Measurements from ENCODE around the gene FCRLB.
"Not testable (repeated sequence)": the region's sequence is repeated elsewhere in the genome, so short reads cannot be mapped to it uniquely, and the experiment has no call there.

The FCRLB gene

GRCh38 chr1:161688946-161689345, 32.4 kb upstream of the FCRLB start:
- TF ChIP-seq CTCF (IDR thresholded peaks at IDR 0.05; ENCODE audit: control insufficient read depth, insufficient read depth, low read depth, low read length, missing control alignments): no peak
- DNase-seq (ENCODE audit: low read depth): no peak

DNA sequence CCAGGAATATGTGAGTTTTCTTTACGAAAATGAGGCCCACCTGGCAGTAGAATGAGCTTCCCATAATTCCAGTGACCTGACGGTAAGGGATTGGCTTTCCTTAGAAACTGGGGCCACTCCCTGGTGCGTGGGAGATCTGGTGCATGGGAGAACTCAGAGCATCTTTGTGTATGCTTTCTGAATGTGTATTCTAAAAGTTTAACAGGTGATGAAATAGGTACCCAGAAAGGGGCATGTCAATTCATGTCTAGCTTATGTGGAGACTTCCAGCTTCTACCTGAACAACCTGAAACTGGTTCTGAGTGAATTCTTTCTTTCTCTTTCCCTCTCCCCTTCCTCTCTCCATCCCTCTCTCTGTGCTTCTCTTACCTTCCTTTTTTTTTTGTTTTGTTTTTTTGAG, 29.5 kb upstream of the FCRLB start:
- no peak overlapping the region for H3K4me3 ChIP-seq (ENCODE audit: control insufficient read depth, low read depth, low read length)
- no peak for TF ChIP-seq CTCF (IDR thresholded peaks at IDR 0.05; ENCODE audit: control insufficient read depth, insufficient read depth, low read depth, low read length, missing control alignments)
- DNase-seq (ENCODE audit: low read depth): no peak

More at GRCh38 chr1:161688946-161689345, 32.4 kb upstream of the FCRLB start:
- no peak overlapping the region for H3K4me3 ChIP-seq (ENCODE audit: control insufficient read depth, low read depth, low read length)

DNA sequence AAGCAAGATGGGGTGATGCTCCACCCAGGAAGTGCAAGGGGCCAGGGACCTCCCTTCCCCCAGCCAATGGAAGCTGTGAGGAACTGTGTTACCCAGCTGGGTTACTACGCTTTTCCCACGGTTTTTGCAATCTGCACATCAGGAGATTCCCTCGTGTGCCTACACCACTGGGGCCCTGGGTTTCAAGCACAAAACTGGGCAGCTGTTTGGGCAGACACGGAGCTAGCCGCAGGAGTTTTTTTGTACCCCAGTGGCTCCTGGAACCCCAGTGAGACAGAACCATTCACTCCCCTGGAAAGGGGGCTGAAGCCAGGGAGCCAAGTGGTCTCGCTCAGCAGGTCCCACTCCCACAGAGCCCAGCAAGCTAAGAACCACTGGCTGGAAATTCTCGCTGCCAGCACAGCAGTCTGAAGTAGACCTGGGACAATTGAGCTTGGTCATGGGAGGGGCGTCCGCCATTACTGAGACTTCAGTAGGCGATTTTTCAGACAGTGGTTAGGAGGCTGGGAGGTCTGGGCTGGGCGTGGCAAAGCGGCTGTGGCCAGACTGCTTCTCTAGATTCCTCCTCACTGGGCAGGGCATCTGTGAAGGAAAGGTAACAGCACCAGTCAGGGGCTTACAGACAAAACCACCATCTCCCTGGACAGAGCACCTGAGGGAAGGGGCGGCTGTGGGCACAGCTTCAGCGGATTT, 28.2 kb upstream of the FCRLB start:
- not testable (repeated sequence) for DNase-seq (ENCODE audit: low read depth); H3K4me3 ChIP-seq (ENCODE audit: control insufficient read depth, low read depth, low read length)

DNA sequence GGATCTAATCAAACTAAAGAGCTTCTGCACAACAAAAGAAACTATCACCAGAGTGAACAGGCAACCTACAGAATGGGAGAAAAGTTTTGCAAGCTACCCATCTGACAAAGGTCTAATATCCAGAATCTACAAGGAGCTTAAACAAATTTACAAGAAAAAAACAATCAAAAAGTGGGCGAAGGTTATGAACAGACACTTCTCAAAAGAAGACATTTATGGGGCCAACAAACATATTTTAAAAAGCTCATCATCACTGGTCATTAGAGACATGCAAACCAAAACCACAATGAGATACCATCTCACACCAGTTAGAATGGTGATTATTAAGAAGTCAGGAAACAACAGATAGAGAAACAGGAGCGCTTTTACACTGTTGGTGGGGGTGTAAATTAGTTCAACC, 23.0 kb upstream of the FCRLB start:
- DNase-seq (ENCODE audit: low read depth); H3K4me3 ChIP-seq (ENCODE audit: control insufficient read depth, low read depth, low read length): not testable (repeated sequence)

DNA sequence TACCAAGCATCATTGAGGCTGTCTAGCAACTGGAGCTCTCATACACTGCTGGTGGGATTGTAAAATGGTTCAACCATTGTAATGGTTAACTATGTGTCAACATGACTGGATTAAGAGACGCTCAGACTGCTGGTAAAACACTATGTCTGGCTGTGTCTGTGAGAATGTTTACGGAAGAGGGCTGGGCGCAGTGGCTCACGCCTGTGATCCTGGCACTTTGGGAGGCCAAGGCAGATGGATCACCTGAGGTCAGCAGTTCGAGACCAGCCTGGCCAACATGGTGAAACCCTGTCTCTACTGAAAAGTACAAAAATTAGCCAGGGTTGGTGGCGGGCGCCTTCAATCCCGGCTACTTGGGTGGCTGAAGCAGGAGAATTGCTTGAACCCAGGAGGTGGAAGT, 19.1 kb upstream of the FCRLB start:
- no peak for TF ChIP-seq CTCF (IDR thresholded peaks at IDR 0.05; ENCODE audit: control insufficient read depth, insufficient read depth, low read depth, low read length, missing control alignments)
- DNase-seq (ENCODE audit: low read depth): no peak

DNA sequence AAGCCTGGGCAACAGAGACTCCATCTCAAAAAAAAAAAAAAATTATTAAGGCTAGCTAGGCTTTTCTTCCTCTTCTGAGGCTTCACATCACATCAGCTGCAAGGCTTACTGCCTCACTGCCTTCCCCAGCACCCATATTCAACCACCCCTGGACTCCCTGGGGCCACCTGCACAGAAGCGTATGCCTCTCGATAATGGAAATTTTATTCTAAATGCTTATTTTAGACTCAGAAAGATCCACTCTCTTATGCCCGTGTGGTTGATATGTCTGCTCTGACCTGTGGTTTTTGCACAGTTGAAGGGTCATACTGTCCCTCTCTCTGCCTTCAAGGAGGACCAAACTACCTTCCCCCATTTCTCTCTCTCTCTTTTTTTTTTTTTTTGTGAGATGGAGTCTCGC, 15.8 kb upstream of the FCRLB start:
- no peak for DNase-seq (ENCODE audit: low read depth)
- H3K4me3 ChIP-seq (ENCODE audit: control insufficient read depth, low read depth, low read length): no peak overlapping the region
- no peak for TF ChIP-seq CTCF (IDR thresholded peaks at IDR 0.05; ENCODE audit: control insufficient read depth, insufficient read depth, low read depth, low read length, missing control alignments)

More for the DNA sequence above, 19.1 kb upstream of the FCRLB start:
- no peak overlapping the region for H3K4me3 ChIP-seq (ENCODE audit: control insufficient read depth, low read depth, low read length)

DNA sequence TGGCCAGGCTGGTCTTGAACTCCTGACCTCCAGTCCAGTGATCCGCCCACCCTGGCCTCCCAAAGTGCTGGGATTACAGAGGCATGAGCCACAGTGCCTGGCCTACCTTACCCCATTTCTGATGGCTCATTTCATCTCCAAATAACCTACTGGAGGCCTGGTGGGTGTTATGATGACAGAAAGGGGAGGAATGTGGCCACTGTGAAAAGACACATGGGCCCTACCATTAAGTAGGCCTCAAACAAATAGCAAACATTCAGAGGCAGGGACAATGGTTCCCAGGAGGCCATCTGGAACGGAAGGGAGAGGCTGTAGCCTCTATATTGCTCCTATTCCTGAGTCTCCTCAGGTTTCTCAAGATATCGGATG, 15.2 kb upstream of the FCRLB start:
- DNase-seq (ENCODE audit: low read depth): peak; percentile 37
- no peak for TF ChIP-seq CTCF (IDR thresholded peaks at IDR 0.05; ENCODE audit: control insufficient read depth, insufficient read depth, low read depth, low read length, missing control alignments)

More for the DNA sequence above, 15.2 kb upstream of the FCRLB start:
- H3K4me3 ChIP-seq (ENCODE audit: control insufficient read depth, low read depth, low read length): no peak overlapping the region
